K562 (cell line): ENCODE data around the gene UPF2. TPM values are rescaled to one million over a fixed set of nuclear protein-coding genes. Genes with fewer than 3 reads are reported as not detected.
A peak's percentile ranks its signal among the peaks of the same experiment; 100 is the strongest.

ENCODE experiments used
- ATF3 ChIP-seq, 2 experiments: fragments of 450-650 bp in 1 of 2; sonication (generic) in 1 of 2; formaldehyde crosslinking in 1 of 2; IDR thresholded peaks in 1 of 2; conservative IDR thresholded peaks in 1 of 2; 2 replicates each; pipeline versions ENCODE4 v1.6.1 to v1.8.1; 2016 to 2023; ENCODE audit warnings: mild to moderate bottlenecking in 2 of 2, moderate library complexity in 2 of 2, inconsistent platforms in 1 of 2, missing genetic modification reagents in 1 of 2
- CEBPG ChIP-seq, 3 experiments: fragments of 200-800 bp in 1 of 3; sonication (Bioruptor generic) in 1 of 3; sonication (generic) in 1 of 3; formaldehyde crosslinking in 1 of 3; IDR thresholded peaks in 2 of 3; conservative IDR thresholded peaks in 1 of 3; 2 replicates each; pipeline versions ENCODE4 v1.6.1 to v1.8.0; 2016 to 2022; ENCODE audit warnings: missing compliant biosample characterization in 2 of 3, missing genetic modification characterization in 2 of 3, mild to moderate bottlenecking in 1 of 3, missing genetic modification reagents in 1 of 3
- DACH1 ChIP-seq: fragments of 450-650 bp; IDR thresholded peaks from 2 replicates; pipeline ENCODE4 v1.6.1; 2018; ENCODE audit not compliant: partially characterized antibody
- DNMT1 ChIP-seq: fragments of 450-650 bp; IDR thresholded peaks from 2 replicates; pipeline ENCODE4 v1.6.1; 2016; ENCODE audit warnings: antibody characterized with exemption, mild to moderate bottlenecking
- EHMT2 ChIP-seq: fragments of 450-650 bp; IDR thresholded peaks from 2 replicates; pipeline ENCODE4 v1.6.1; 2018; ENCODE audit warnings: antibody characterized with exemption
- ELF1 ChIP-seq: fragments of 200-800 bp; sonication (Bioruptor generic); IDR thresholded peaks from 2 replicates; pipeline ENCODE4 v1.6.1; 2016; ENCODE audit warnings: missing genetic modification characterization, missing compliant biosample characterization
- FOXM1 ChIP-seq, 2 experiments: fragments of 450-650 bp in 1 of 2; sonication (generic) in 1 of 2; formaldehyde crosslinking in 1 of 2; IDR thresholded peaks; 2 replicates each; pipeline versions ENCODE4 v1.6.1 to v1.9.0; 2017 to 2022; ENCODE audit warnings: low read depth in 2 of 2, mild to moderate bottlenecking in 2 of 2, missing genetic modification reagents in 1 of 2, moderate library complexity in 1 of 2
- GATA2 ChIP-seq: sonication (generic); formaldehyde crosslinking; IDR thresholded peaks from 2 replicates; pipeline ENCODE4 v1.4.0; 2020; ENCODE audit warnings: mild to moderate bottlenecking, missing genetic modification reagents
- HCFC1 ChIP-seq: IDR thresholded peaks from 2 replicates; pipeline ENCODE4 v1.6.1; 2012; ENCODE audit warnings: low read depth, low read length, improper control_type of control experiment
- HIVEP1 ChIP-seq: fragments of 250-450 bp; sonication (Bioruptor Pico); IDR thresholded peaks from 2 replicates; pipeline ENCODE4 v1.4.0; 2020; ENCODE audit warnings: mild to moderate bottlenecking
- HNRNPUL1 ChIP-seq: fragments of 200-400 bp; formaldehyde crosslinking; IDR thresholded peaks from 2 replicates; pipeline ENCODE4 v1.6.1; 2017; ENCODE audit warnings: low read length
- JUND ChIP-seq, 2 experiments: IDR thresholded peaks; 2 replicates in 1 of 2; 3 replicates in 1 of 2; pipeline ENCODE4 v1.6.1; 2011; ENCODE audit warnings: borderline replicate concordance in 2 of 2, low read depth in 2 of 2, low read length in 2 of 2, improper control_type of control experiment in 1 of 2, missing biosample characterization in 1 of 2, missing genetic modification characterization in 1 of 2, missing genetic modification reagents in 1 of 2
- RBM34 ChIP-seq: fragments of 200-400 bp; formaldehyde crosslinking; IDR thresholded peaks from 2 replicates; pipeline ENCODE4 v1.6.1; 2018; ENCODE audit warnings: low read length, borderline replicate concordance; ENCODE audit not compliant: insufficient read depth
- SMARCE1 ChIP-seq: fragments of 450-650 bp; IDR thresholded peaks from 2 replicates; pipeline ENCODE4 v1.7.1; 2016; ENCODE audit warnings: mild to moderate bottlenecking
- SREBF2 ChIP-seq: sonication (generic); formaldehyde crosslinking; IDR thresholded peaks from 2 replicates; pipeline ENCODE4 v1.4.0; 2020; ENCODE audit warnings: mild to moderate bottlenecking, missing genetic modification reagents
- TCF7 ChIP-seq: sonication (generic); IDR thresholded peaks from 2 replicates; pipeline ENCODE4 v1.6.1; 2016; ENCODE audit warnings: antibody characterized with exemption, borderline replicate concordance
- TRIM28 ChIP-seq: fragments of 450-650 bp; IDR thresholded peaks from 2 replicates; pipeline ENCODE4 v1.6.1; 2017
- ZBED1 ChIP-seq: IDR thresholded peaks from 2 replicates; pipeline ENCODE4 v1.6.1; 2014
- ZBTB17 ChIP-seq: fragments of 450-650 bp; formaldehyde crosslinking; IDR thresholded peaks from 2 replicates; pipeline ENCODE4 v1.4.0; 2020; ENCODE audit warnings: mild to moderate bottlenecking
- ZKSCAN1 ChIP-seq: fragments of 150-350 bp; IDR thresholded peaks from 2 replicates; pipeline ENCODE4 v1.6.1; 2016; ENCODE audit warnings: low read depth, low read length
- ZNF449 ChIP-seq: fragments of 250-450 bp; sonication (Bioruptor Pico); IDR thresholded peaks from 2 replicates; pipeline ENCODE4 v1.8.0; 2022; ENCODE audit warnings: moderate library complexity, mild to moderate bottlenecking, inconsistent platforms
- ZNF655 ChIP-seq: fragments of 250-450 bp; sonication (Bioruptor Pico); IDR thresholded peaks from 2 replicates; pipeline ENCODE4 v1.5.0; 2021
- ZNF696 ChIP-seq: fragments of 250-450 bp; sonication (Bioruptor Pico); conservative IDR thresholded peaks from 2 replicates; pipeline ENCODE4 v1.4.0; 2020; ENCODE audit warnings: mild to moderate bottlenecking, moderate library complexity
- ZNF707 ChIP-seq: fragments of 250-450 bp; sonication (Bioruptor Pico); conservative IDR thresholded peaks from 2 replicates; pipeline ENCODE4 v1.8.0; 2022; ENCODE audit warnings: inconsistent platforms, mild to moderate bottlenecking, moderate library complexity
- polyA plus RNA-seq, 8 experiments: library from polyadenylated mRNA; depleted of rRNA in 4 of 8; stranded (reverse) in 5 of 8; unstranded in 3 of 8; fragments of >200 nt; fragmentation: Nextera tagmentation in 2 of 8; fragmentation: Illumina TruSeq in 1 of 8; extraction: Ambion mirVana in 2 of 8; extraction: Trizol in 1 of 8; gene quantifications; 2 replicates each; pipeline versions ENCODE4 v1.2.1 to v1.2.3, GENCODE V29; 2011 to 2014; ENCODE audit warnings: inconsistent platforms in 1 of 8, missing spikeins in 1 of 8
- total RNA-seq, 7 experiments: library from RNA; depleted of rRNA in 6 of 7; stranded (reverse); fragments of >200 nt in 6 of 7; fragmentation: Illumina TruSeq in 2 of 7; extraction: Trizol in 2 of 7; gene quantifications; 2 replicates each; pipeline versions ENCODE4 v1.2.1 to v1.2.3, GENCODE V29; 2011 to 2021; ENCODE audit warnings: low replicate concordance in 1 of 7

Gene UPF2
- total and polyA plus RNA-seq, 9 of the 15 experiments (the other 6 are each of a cell fraction or from before 2014, with no cell fraction given): 13.9 to 37.7 (median 23.7) TPM

- no peak for TF ChIP-seq ZNF449 (CRISPR knock-in tag)
- no peak for TF ChIP-seq ZKSCAN1
- peak; percentile 69; the same call in 1 of the 2 replicates for TF ChIP-seq SMARCE1
- TF ChIP-seq TRIM28: no peak
- peak; percentile 71 for TF ChIP-seq ATF3 (IDR thresholded peaks at IDR 0.05)
- no peak for TF ChIP-seq ATF3 (CRISPR knock-in tag; conservative IDR thresholded peaks at IDR 0.05)
- no peak for TF ChIP-seq EHMT2
- no peak for TF ChIP-seq FOXM1 (IDR thresholded peaks at IDR 0.05; ENCODE audit: low read depth)
- TF ChIP-seq FOXM1 (CRISPR knock-in tag; IDR thresholded peaks at IDR 0.05; ENCODE audit: low read depth): no peak
- TF ChIP-seq DACH1: no peak
- no peak for TF ChIP-seq HIVEP1 (CRISPR knock-in tag)
- no peak for TF ChIP-seq DNMT1
- no peak for TF ChIP-seq HNRNPUL1
- TF ChIP-seq ZBED1: no peak
- no peak for TF ChIP-seq ZNF707
- TF ChIP-seq ZNF696 (CRISPR knock-in tag): no peak
- no peak for TF ChIP-seq ZNF655 (CRISPR knock-in tag)
- no peak for TF ChIP-seq ZBTB17 (CRISPR knock-in tag)
- no peak for TF ChIP-seq SREBF2 (CRISPR knock-in tag)
- no peak for TF ChIP-seq HCFC1
- no peak for TF ChIP-seq GATA2 (CRISPR knock-in tag)
- TF ChIP-seq ELF1: 0 out of 2 replicates have a peak, but pooled peaks have one; percentile 18
- no peak for TF ChIP-seq CEBPG (CRISPR knock-in tag; IDR thresholded peaks at IDR 0.05)
- TF ChIP-seq CEBPG (tag; conservative IDR thresholded peaks at IDR 0.05 in 1 of 2, IDR thresholded peaks at IDR 0.05 in 1 of 2): no peak
- TF ChIP-seq TCF7: no peak
- peak; percentile 88 for TF ChIP-seq JUND (IDR thresholded peaks at IDR 0.05; ENCODE audit: borderline replicate concordance, low read depth, low read length)
- TF ChIP-seq JUND (tag; IDR thresholded peaks at IDR 0.05; ENCODE audit: borderline replicate concordance, low read depth, low read length): peak; percentile 81; the same call in 2 of the 3 replicates
- TF ChIP-seq RBM34: no peak
These were observed 140.7 kb downstream of the UPF2 start (continued) for GRCh38 chr10:11901833-11902475.
